HEK293T (cell line): ENCODE data around the gene PRDX3.

Experiments used
- ELF4 ChIP-seq: fragments of 450-650 bp; IDR thresholded peaks from 2 replicates; pipeline ENCODE4 v1.6.1; 2017; ENCODE audit warnings: antibody characterized with exemption
- FOXA1 ChIP-seq: fragments of 450-650 bp; IDR thresholded peaks from 2 replicates; pipeline ENCODE4 v1.6.1; 2016; ENCODE audit warnings: mild to moderate bottlenecking
- FOXM1 ChIP-seq: fragments of 450-650 bp; IDR thresholded peaks from 2 replicates; pipeline ENCODE4 v1.6.1; 2017; ENCODE audit warnings: mild to moderate bottlenecking, borderline replicate concordance
- HDGF ChIP-seq: fragments of 450-650 bp; IDR thresholded peaks from 2 replicates; pipeline ENCODE4 v1.6.1; 2017; ENCODE audit warnings: antibody characterized with exemption, borderline replicate concordance
- NFRKB ChIP-seq: fragments of 450-650 bp; IDR thresholded peaks from 2 replicates; pipeline ENCODE4 v1.6.1; 2016; ENCODE audit warnings: mild to moderate bottlenecking, moderate library complexity
- ZNF384 ChIP-seq: fragments of 450-650 bp; IDR thresholded peaks from 2 replicates; pipeline ENCODE4 v1.6.1; 2016
- TF ChIP-seq, protein P1 (sequence below): fragments of 450-650 bp; IDR thresholded peaks from 2 replicates; pipeline ENCODE4 v1.6.1; 2016

DNA sequence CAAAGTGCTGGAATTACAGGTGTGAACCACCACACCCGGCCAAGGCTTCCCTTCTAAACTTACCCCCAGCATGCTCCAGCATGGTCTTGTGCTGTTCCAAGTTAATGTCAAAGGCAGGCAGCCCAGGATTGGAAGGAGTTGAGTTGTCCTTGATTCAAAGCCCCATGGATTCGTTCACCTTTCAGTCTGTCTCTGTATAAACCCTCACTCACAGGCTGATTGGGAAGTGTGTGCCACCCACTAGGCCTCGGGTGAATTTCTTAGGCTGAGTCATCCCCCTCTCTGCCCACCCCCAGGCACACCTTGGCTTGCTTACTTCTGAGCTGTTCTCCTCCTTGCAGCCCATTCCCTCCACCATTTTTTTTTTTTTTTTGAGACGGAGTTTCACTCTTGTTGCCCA, 13.3 kb upstream of the PRDX3 start:
- TF ChIP-seq, protein P1, sequence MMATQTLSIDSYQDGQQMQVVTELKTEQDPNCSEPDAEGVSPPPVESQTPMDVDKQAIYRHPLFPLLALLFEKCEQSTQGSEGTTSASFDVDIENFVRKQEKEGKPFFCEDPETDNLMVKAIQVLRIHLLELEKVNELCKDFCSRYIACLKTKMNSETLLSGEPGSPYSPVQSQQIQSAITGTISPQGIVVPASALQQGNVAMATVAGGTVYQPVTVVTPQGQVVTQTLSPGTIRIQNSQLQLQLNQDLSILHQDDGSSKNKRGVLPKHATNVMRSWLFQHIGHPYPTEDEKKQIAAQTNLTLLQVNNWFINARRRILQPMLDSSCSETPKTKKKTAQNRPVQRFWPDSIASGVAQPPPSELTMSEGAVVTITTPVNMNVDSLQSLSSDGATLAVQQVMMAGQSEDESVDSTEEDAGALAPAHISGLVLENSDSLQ = no peak
- TF ChIP-seq FOXA1 (no peak), NFRKB (no peak), ZNF384 (no peak), ELF4 (no peak), FOXM1 (no peak), HDGF (no peak)
